WTC11 (cell line): ENCODE data around the gene DISC1.
"Not testable (repeated sequence)": the region's sequence is repeated elsewhere in the genome, so short reads cannot be mapped to it uniquely, and the experiment has no call there.

Experiments
- ATF3 ChIP-seq: sonication (generic); formaldehyde crosslinking; conservative IDR thresholded peaks from 2 replicates; pipeline ENCODE4 v1.8.1; 2022; ENCODE audit warnings: mild to moderate bottlenecking, missing genetic modification reagents
- CREM ChIP-seq: sonication (generic); formaldehyde crosslinking; IDR thresholded peaks from 2 replicates; pipeline ENCODE4 v1.8.1; 2022; ENCODE audit warnings: mild to moderate bottlenecking, missing genetic modification reagents, moderate library complexity
- CTCF ChIP-seq: fragments of 200-600 bp; IDR thresholded peaks from 2 replicates; pipeline ENCODE4 v1.8.0; 2022; ENCODE audit warnings: antibody characterized with exemption
- E2F4 ChIP-seq: sonication (generic); formaldehyde crosslinking; IDR thresholded peaks from 2 replicates; pipeline ENCODE4 v1.8.1; 2022; ENCODE audit warnings: low read depth, mild to moderate bottlenecking, moderate library complexity, missing genetic modification reagents, borderline replicate concordance
- E2F5 ChIP-seq: sonication (generic); formaldehyde crosslinking; IDR thresholded peaks from 2 replicates; pipeline ENCODE4 v1.8.1; 2022; ENCODE audit warnings: mild to moderate bottlenecking, moderate library complexity, missing genetic modification reagents
- ESRRA ChIP-seq: sonication (generic); formaldehyde crosslinking; IDR thresholded peaks from 2 replicates; pipeline ENCODE4 v1.8.1; 2022; ENCODE audit warnings: mild to moderate bottlenecking, missing genetic modification reagents, borderline replicate concordance
- ETV6 ChIP-seq: sonication (generic); formaldehyde crosslinking; IDR thresholded peaks from 2 replicates; pipeline ENCODE4 v1.8.1; 2022; ENCODE audit warnings: mild to moderate bottlenecking, missing genetic modification reagents
- FOXK1 ChIP-seq: sonication (generic); formaldehyde crosslinking; IDR thresholded peaks from 2 replicates; pipeline ENCODE4 v1.8.0; 2022; ENCODE audit warnings: mild to moderate bottlenecking, moderate library complexity, missing genetic modification reagents
- JUN ChIP-seq: sonication (generic); formaldehyde crosslinking; IDR thresholded peaks from 2 replicates; pipeline ENCODE4 v1.8.0; 2023; ENCODE audit warnings: mild to moderate bottlenecking, missing genetic modification reagents
- MAX ChIP-seq: sonication (generic); formaldehyde crosslinking; IDR thresholded peaks from 2 replicates; pipeline ENCODE4 v1.8.0; 2022; ENCODE audit warnings: mild to moderate bottlenecking, missing genetic modification reagents
- NFYB ChIP-seq: sonication (generic); formaldehyde crosslinking; conservative IDR thresholded peaks from 2 replicates; pipeline ENCODE4 v1.8.0; 2022; ENCODE audit warnings: low read depth, missing genetic modification reagents
- NR1H2 ChIP-seq: sonication (generic); formaldehyde crosslinking; IDR thresholded peaks from 2 replicates; pipeline ENCODE4 v1.9.0; 2021; ENCODE audit warnings: mild to moderate bottlenecking, moderate library complexity, missing genetic modification reagents
- TF ChIP-seq, protein P1 (sequence below): sonication (generic); formaldehyde crosslinking; IDR thresholded peaks from 2 replicates; pipeline ENCODE4 v1.8.1; 2023; ENCODE audit warnings: mild to moderate bottlenecking, moderate library complexity, missing genetic modification reagents

DNA sequence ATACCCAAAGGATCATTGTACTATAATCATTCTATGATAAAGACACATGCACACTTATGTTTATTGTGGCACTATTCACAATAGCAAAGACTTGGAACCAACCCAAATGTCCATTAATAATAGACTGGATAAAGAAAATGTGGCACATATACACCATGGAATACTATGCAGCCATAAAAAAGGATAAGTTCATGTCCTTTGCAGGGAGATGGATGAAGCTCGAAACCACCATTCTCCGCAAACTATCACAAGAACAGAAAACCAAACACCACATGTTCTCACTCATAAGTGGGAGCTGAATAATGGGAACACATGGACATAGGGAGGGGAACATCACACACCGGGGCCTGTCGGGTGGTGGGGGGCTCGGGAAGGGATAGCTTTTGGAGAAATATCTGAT lies 321.5 kb downstream of the DISC1 start:
- TF ChIP-seq ETV6 (CRISPR knock-in tag); JUN (CRISPR knock-in tag); ATF3 (CRISPR knock-in tag); CTCF; CREM (CRISPR knock-in tag); FOXK1 (CRISPR knock-in tag); NFYB; E2F4 (CRISPR knock-in tag); E2F5; MAX; NR1H2 (CRISPR knock-in tag); ESRRA: not testable (repeated sequence)
- TF ChIP-seq, protein P1, sequence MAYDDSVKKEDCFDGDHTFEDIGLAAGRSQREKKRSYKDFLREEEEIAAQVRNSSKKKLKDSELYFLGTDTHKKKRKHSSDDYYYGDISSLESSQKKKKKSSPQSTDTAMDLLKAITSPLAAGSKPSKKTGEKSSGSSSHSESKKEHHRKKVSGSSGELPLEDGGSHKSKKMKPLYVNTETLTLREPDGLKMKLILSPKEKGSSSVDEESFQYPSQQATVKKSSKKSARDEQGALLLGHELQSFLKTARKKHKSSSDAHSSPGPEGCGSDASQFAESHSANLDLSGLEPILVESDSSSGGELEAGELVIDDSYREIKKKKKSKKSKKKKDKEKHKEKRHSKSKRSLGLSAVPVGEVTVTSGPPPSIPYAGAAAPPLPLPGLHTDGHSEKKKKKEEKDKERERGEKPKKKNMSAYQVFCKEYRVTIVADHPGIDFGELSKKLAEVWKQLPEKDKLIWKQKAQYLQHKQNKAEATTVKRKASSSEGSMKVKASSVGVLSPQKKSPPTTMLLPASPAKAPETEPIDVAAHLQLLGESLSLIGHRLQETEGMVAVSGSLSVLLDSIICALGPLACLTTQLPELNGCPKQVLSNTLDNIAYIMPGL: not testable (repeated sequence)
